GM12878 (cell line): ENCODE measurements around the gene SRA1. TPM values are rescaled to one million over a fixed set of nuclear protein-coding genes. Genes with fewer than 3 reads are reported as not detected.

Experiments
- ATAC-seq: fragments of 200-7000 bp; cut with Tn5 transposase; 3 replicates; pipeline ENCODE4 v1.9.1; 2020; ENCODE audit warnings: mild to moderate bottlenecking, moderate library complexity
- BruUV-seq: library from RNA; stranded (reverse); fragments of 400-500 nt; replicated peaks from 2 replicates; lab custom pipeline; 2021; lab: Mats Ljungman, UMichigan
- CTCF ChIA-PET: fragments of 300-600 bp; sonication (Branson Sonifier 250); formaldehyde crosslinking; extraction: SDS; loops from one replicate; lab custom pipeline; 2021; ENCODE audit warnings: inconsistent platforms; lab: Yijun Ruan, JAX
- POLR2A ChIA-PET: fragments of 350-600 bp; formaldehyde crosslinking; extraction: SDS; loops from one replicate; lab custom pipeline; 2021; ENCODE audit warnings: inconsistent platforms; lab: Charles Lee
- RAD21 ChIA-PET: fragments of 300-600 bp; sonication (Branson Sonifier 250); formaldehyde crosslinking; loops from one replicate; lab custom pipeline; 2023; ENCODE audit warnings: antibody characterized with exemption; ENCODE audit not compliant: unreplicated experiment; lab: Charles Lee
- SMC1A ChIA-PET: fragments of 300-600 bp; sonication (Branson Sonifier 250); formaldehyde crosslinking; loops from one replicate; lab custom pipeline; 2023; ENCODE audit not compliant: unreplicated experiment, uncharacterized antibody; lab: Charles Lee
- DNase-seq: peaks from one replicate; pipeline ENCODE4 v3.0.0-alpha.2; 2011; ENCODE audit warnings: low read depth, low spot score
- FAIRE-seq: peaks from 3 replicates; lab custom pipeline; 2011; peaks lifted over from hg19 to GRCh38; lab: Jason Lieb, UNC
- H2AFZ ChIP-seq: 2 replicates; pipeline ENCODE4 v1.6.0; 2011; ENCODE audit warnings: low read depth, low read length, control low read depth; ENCODE audit not compliant: control insufficient read depth
- H3K27ac ChIP-seq: 2 replicates; pipeline ENCODE4 v1.5.1; 2011; ENCODE audit warnings: control low read depth; ENCODE audit not compliant: control insufficient read depth, insufficient read depth
- H3K27me3 ChIP-seq, 2 experiments: replicated peaks in 1 of 2; 2 replicates each; pipeline versions ENCODE4 v1.6.0 to v1.6.1; 2011; ENCODE audit warnings: low read length in 1 of 2; ENCODE audit not compliant: control insufficient read depth in 2 of 2, insufficient read depth in 2 of 2
- H3K36me3 ChIP-seq, 2 experiments: 2 replicates each; pipeline ENCODE4 v1.5.1; 2011; ENCODE audit warnings: low read length in 1 of 2; ENCODE audit not compliant: control insufficient read depth in 2 of 2, insufficient read depth in 2 of 2
- H3K4me1 ChIP-seq: 2 replicates; pipeline ENCODE4 v1.6.1; 2011; ENCODE audit warnings: mild to moderate bottlenecking, low read length, moderate library complexity, mixed read lengths; ENCODE audit not compliant: control insufficient read depth, insufficient read depth
- H3K4me2 ChIP-seq: 2 replicates; pipeline ENCODE4 v1.6.0; 2011; ENCODE audit warnings: control low read depth; ENCODE audit not compliant: control insufficient read depth, insufficient read depth
- H3K4me3 ChIP-seq: fragments of 200-600 bp; sonication (generic); 2 replicates; pipeline ENCODE4 v1.5.1; 2016
- H3K79me2 ChIP-seq: 2 replicates; pipeline ENCODE4 v1.6.0; 2011; ENCODE audit warnings: low read length; ENCODE audit not compliant: control insufficient read depth, insufficient read depth
- H3K9ac ChIP-seq: 2 replicates; pipeline ENCODE4 v1.8.0; 2011; ENCODE audit warnings: low read length, control low read depth, mixed read lengths; ENCODE audit not compliant: control insufficient read depth, insufficient read depth
- H3K9me3 ChIP-seq: replicated peaks from 3 replicates; pipeline ENCODE4 v1.5.1; 2011; ENCODE audit warnings: mild to moderate bottlenecking, low read length; ENCODE audit not compliant: control insufficient read depth, insufficient read depth
- H4K20me1 ChIP-seq: 2 replicates; pipeline ENCODE4 v1.6.0; 2011; ENCODE audit not compliant: control insufficient read depth, insufficient read depth
- ASH2L ChIP-seq: fragments of 300-600, 200-600 bp; sonication (generic); IDR thresholded peaks from 2 replicates; pipeline ENCODE4 v1.6.1; 2017; ENCODE audit warnings: low read depth, mild to moderate bottlenecking, borderline replicate concordance
- BCL11A ChIP-seq: IDR thresholded peaks from 2 replicates; pipeline ENCODE4 v1.6.1; 2011; ENCODE audit warnings: low read depth, low read length
- ETV6 ChIP-seq, 2 experiments: fragments of 450-650 bp in 1 of 2; IDR thresholded peaks in 1 of 2; conservative IDR thresholded peaks in 1 of 2; 2 replicates each; pipeline ENCODE4 v1.6.1; 2014; ENCODE audit warnings: antibody characterized with exemption in 1 of 2, borderline replicate concordance in 1 of 2, low read depth in 1 of 2, mild to moderate bottlenecking in 1 of 2, moderate library complexity in 1 of 2
- HDGF ChIP-seq: fragments of 450-650 bp; IDR thresholded peaks from 2 replicates; pipeline ENCODE4 v1.6.1; 2016; ENCODE audit warnings: antibody characterized with exemption
- KDM1A ChIP-seq: fragments of 200-600 bp; sonication (generic); IDR thresholded peaks from 2 replicates; pipeline ENCODE4 v1.6.1; 2016; ENCODE audit warnings: borderline replicate concordance
- NFYA ChIP-seq: IDR thresholded peaks from 2 replicates; pipeline ENCODE4 v1.6.1; 2011; ENCODE audit warnings: low read depth, mild to moderate bottlenecking, low read length, improper control_type of control experiment, borderline replicate concordance
- POLR2AphosphoS2 ChIP-seq: IDR thresholded peaks from 2 replicates; pipeline ENCODE4 v1.6.1; 2011; ENCODE audit warnings: low read depth, mild to moderate bottlenecking, low read length, improper control_type of control experiment, moderate library complexity
- RAD21 ChIP-seq: IDR thresholded peaks from 2 replicates; pipeline ENCODE4 v1.6.1; 2011; ENCODE audit warnings: mild to moderate bottlenecking, low read depth, low read length, moderate library complexity; ENCODE audit not compliant: insufficient read depth
- STAT1 ChIP-seq: fragments of 450-650 bp; conservative IDR thresholded peaks from 2 replicates; pipeline ENCODE4 v1.6.1; 2014; ENCODE audit warnings: antibody characterized with exemption, mild to moderate bottlenecking
- ZNF384 ChIP-seq: IDR thresholded peaks from 2 replicates; pipeline ENCODE4 v1.6.1; 2012; ENCODE audit warnings: low read depth, mild to moderate bottlenecking, low read length, improper control_type of control experiment, borderline replicate concordance
- WGBS: methylation state at CpG from one replicate; pipeline ENCODE4 v1.1.6; 2016; ENCODE audit warnings: low lambda C conversion rate; ENCODE audit not compliant: insufficient replicate concordance, insufficient coverage; ENCODE audit errors: missing lambda C conversion rate; 5-methylcytosine and 5-hydroxymethylcytosine counted together
- in situ Hi-C: fragments of 300-500 bp; cut with MboI; formaldehyde crosslinking; loops from 9 replicates; pipeline ENCODE4 v1.14.3; 2018; ENCODE audit warnings: mixed read lengths
- intact Hi-C: fragments of 100-400 bp; cut with micrococcal nuclease; formaldehyde crosslinking; loops from one replicate; pipeline ENCODE4 v1.14.2; 2022; ENCODE audit not compliant: unreplicated experiment
- polyA plus RNA-seq, 11 experiments: library from polyadenylated mRNA; depleted of rRNA in 4 of 11; unstranded in 6 of 11; stranded (reverse) in 5 of 11; fragments of >200 nt; fragmentation: Nextera tagmentation in 4 of 11; fragmentation: Illumina TruSeq in 1 of 11; extraction: Ambion mirVana in 4 of 11; extraction: Trizol in 1 of 11; gene quantifications; 1 replicate in 1 of 11; 2 replicates in 10 of 11; pipeline versions ENCODE4 v1.2.1 to v1.2.3, GENCODE V29; 2011 to 2016; ENCODE audit warnings: inconsistent platforms in 2 of 11, missing spikeins in 2 of 11, low read depth in 1 of 11
- total RNA-seq, 4 experiments: library from RNA; depleted of rRNA in 3 of 4; stranded (reverse); fragments of >200 nt in 3 of 4; fragmentation: Illumina TruSeq in 1 of 4; extraction: Trizol in 1 of 4; gene quantifications; 2 replicates each; pipeline versions ENCODE4 v1.2.1 to v1.2.3, GENCODE V29; 2013 to 2021
- TF ChIP-seq, protein P1 (sequence below), 3 experiments: IDR thresholded peaks in 2 of 3; conservative IDR thresholded peaks in 1 of 3; 2 replicates each; pipeline ENCODE4 v1.5.1; 2011; ENCODE audit warnings: low read depth in 3 of 3, low read length in 3 of 3, mild to moderate bottlenecking in 3 of 3, control low read depth in 2 of 3, moderate library complexity in 2 of 3, inconsistent platforms in 1 of 3, mixed read lengths in 1 of 3; ENCODE audit not compliant: control insufficient read depth in 2 of 3, insufficient read depth in 1 of 3; ENCODE audit errors: extremely low read depth in 1 of 3
- TF ChIP-seq, protein P2 (sequence below): fragments of 150-350 bp; IDR thresholded peaks from 2 replicates; pipeline ENCODE4 v1.6.1; 2014; ENCODE audit warnings: mild to moderate bottlenecking, low read depth, low read length
- TF ChIP-seq, protein P3 (sequence below): IDR thresholded peaks from 2 replicates; pipeline ENCODE4 v1.6.1; 2012; ENCODE audit warnings: low read depth, low read length, improper control_type of control experiment
- TF ChIP-seq, protein P4 (sequence below): fragments of 450-650 bp; IDR thresholded peaks from 2 replicates; pipeline ENCODE4 v1.6.1; 2017; ENCODE audit warnings: mild to moderate bottlenecking, low read depth, inconsistent platforms; ENCODE audit not compliant: poor library complexity, severe bottlenecking
- TF ChIP-seq, protein P5 (sequence below): fragments of 450-650 bp; conservative IDR thresholded peaks from 2 replicates; pipeline ENCODE4 v1.6.1; 2017; ENCODE audit warnings: mild to moderate bottlenecking, moderate library complexity

SRA1 gene
- total and polyA plus RNA-seq, 10 of the 15 experiments (the other 5 are each of a cell fraction or from before 2014, with no cell fraction given) = 35.3 to 127 (median 56.1) TPM

DNA sequence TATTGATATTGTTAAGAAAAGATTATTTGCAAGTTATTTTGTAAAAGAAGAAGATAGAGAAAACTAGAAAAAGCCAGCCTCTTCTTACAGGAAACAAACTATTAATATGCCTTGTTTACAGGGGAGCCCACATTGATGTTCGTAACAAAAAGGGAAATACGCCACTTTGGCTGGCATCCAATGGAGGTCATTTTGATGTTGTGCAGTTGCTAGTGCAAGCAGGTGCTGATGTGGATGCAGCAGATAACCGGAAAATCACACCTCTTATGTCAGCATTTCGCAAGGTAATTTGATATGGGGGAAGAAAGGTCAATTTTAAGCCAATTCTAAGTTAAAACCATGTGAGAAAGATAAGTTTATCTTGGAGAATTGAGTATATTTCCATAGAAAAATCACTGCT is 47.4 kb downstream of the SRA1 start:
- Histone ChIP-seq H3K27ac (no peak overlapping the region), H3K4me3 (no peak overlapping the region), H3K4me1 (no peaks in the 10 kb centered on the region), H3K4me2 (no peak overlapping the region), H3K79me2 (no peaks in the 10 kb centered on the region), H3K9ac (no peak overlapping the region), H3K36me3 (peaks cover 5 to 27% of the 10 kb centered on the region in 2 experiments), H3K27me3 (no peaks in the 10 kb centered on the region), H3K9me3 (no peaks in the 10 kb centered on the region), H4K20me1 (no peaks in the 10 kb centered on the region), H2AFZ (no peak overlapping the region)
- in situ Hi-C loops = no loop called here
- no peak for ATAC-seq
- BruUV-seq = no TSS peak
- no peak for DNase-seq
- ChIA-PET SMC1A (interaction anchor here (0.9 kb wide), 2 partner anchors 20 to 125 kb away, joined by 3 to 4 read pairs; no protein-coding TSS in a partner anchor), POLR2A (no interaction called here), CTCF (interaction anchor here (1.6 kb wide), 1 partner anchor 27 kb away, joined by 3 read pairs; no protein-coding TSS in a partner anchor), RAD21 (no interaction called here)
- FAIRE-seq = no peak
- WGBS = 97% methylated on average over 4 of the region's 4 CpGs
- intact Hi-C loops = loop anchor here (10.0 kb wide), 1 partner anchor 55 kb away; no protein-coding TSS in a partner anchor
- TF ChIP-seq, protein P1, sequence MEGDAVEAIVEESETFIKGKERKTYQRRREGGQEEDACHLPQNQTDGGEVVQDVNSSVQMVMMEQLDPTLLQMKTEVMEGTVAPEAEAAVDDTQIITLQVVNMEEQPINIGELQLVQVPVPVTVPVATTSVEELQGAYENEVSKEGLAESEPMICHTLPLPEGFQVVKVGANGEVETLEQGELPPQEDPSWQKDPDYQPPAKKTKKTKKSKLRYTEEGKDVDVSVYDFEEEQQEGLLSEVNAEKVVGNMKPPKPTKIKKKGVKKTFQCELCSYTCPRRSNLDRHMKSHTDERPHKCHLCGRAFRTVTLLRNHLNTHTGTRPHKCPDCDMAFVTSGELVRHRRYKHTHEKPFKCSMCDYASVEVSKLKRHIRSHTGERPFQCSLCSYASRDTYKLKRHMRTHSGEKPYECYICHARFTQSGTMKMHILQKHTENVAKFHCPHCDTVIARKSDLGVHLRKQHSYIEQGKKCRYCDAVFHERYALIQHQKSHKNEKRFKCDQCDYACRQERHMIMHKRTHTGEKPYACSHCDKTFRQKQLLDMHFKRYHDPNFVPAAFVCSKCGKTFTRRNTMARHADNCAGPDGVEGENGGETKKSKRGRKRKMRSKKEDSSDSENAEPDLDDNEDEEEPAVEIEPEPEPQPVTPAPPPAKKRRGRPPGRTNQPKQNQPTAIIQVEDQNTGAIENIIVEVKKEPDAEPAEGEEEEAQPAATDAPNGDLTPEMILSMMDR (IDR thresholded peaks at IDR 0.05 in 2 of 3, conservative IDR thresholded peaks at IDR 0.05 in 1 of 3; ENCODE audit: control insufficient read depth in 2 of 3, extremely low read depth in 1 of 3, insufficient read depth in 1 of 3, low read depth in 3 of 3, low read length in 3 of 3) = no peak
- TF ChIP-seq BCL11A (no peak), HDGF (no peak), POLR2AphosphoS2 (no peak), KDM1A (no peak), ETV6 (conservative IDR thresholded peaks at IDR 0.05 in 1 of 2, IDR thresholded peaks at IDR 0.05 in 1 of 2; ENCODE audit: borderline replicate concordance in 1 of 2, low read depth in 1 of 2) (no peak), ZNF384 (no peak), ASH2L (no peak), STAT1 (no peak), RAD21 (no peak), NFYA (no peak)
- TF ChIP-seq, protein P2, sequence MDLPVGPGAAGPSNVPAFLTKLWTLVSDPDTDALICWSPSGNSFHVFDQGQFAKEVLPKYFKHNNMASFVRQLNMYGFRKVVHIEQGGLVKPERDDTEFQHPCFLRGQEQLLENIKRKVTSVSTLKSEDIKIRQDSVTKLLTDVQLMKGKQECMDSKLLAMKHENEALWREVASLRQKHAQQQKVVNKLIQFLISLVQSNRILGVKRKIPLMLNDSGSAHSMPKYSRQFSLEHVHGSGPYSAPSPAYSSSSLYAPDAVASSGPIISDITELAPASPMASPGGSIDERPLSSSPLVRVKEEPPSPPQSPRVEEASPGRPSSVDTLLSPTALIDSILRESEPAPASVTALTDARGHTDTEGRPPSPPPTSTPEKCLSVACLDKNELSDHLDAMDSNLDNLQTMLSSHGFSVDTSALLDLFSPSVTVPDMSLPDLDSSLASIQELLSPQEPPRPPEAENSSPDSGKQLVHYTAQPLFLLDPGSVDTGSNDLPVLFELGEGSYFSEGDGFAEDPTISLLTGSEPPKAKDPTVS = no peak
- TF ChIP-seq, protein P3, sequence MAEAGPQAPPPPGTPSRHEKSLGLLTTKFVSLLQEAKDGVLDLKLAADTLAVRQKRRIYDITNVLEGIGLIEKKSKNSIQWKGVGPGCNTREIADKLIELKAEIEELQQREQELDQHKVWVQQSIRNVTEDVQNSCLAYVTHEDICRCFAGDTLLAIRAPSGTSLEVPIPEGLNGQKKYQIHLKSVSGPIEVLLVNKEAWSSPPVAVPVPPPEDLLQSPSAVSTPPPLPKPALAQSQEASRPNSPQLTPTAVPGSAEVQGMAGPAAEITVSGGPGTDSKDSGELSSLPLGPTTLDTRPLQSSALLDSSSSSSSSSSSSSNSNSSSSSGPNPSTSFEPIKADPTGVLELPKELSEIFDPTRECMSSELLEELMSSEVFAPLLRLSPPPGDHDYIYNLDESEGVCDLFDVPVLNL = no peak
- TF ChIP-seq, protein P4, sequence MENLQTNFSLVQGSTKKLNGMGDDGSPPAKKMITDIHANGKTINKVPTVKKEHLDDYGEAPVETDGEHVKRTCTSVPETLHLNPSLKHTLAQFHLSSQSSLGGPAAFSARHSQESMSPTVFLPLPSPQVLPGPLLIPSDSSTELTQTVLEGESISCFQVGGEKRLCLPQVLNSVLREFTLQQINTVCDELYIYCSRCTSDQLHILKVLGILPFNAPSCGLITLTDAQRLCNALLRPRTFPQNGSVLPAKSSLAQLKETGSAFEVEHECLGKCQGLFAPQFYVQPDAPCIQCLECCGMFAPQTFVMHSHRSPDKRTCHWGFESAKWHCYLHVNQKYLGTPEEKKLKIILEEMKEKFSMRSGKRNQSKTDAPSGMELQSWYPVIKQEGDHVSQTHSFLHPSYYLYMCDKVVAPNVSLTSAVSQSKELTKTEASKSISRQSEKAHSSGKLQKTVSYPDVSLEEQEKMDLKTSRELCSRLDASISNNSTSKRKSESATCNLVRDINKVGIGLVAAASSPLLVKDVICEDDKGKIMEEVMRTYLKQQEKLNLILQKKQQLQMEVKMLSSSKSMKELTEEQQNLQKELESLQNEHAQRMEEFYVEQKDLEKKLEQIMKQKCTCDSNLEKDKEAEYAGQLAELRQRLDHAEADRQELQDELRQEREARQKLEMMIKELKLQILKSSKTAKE = no peak
- TF ChIP-seq, protein P5, sequence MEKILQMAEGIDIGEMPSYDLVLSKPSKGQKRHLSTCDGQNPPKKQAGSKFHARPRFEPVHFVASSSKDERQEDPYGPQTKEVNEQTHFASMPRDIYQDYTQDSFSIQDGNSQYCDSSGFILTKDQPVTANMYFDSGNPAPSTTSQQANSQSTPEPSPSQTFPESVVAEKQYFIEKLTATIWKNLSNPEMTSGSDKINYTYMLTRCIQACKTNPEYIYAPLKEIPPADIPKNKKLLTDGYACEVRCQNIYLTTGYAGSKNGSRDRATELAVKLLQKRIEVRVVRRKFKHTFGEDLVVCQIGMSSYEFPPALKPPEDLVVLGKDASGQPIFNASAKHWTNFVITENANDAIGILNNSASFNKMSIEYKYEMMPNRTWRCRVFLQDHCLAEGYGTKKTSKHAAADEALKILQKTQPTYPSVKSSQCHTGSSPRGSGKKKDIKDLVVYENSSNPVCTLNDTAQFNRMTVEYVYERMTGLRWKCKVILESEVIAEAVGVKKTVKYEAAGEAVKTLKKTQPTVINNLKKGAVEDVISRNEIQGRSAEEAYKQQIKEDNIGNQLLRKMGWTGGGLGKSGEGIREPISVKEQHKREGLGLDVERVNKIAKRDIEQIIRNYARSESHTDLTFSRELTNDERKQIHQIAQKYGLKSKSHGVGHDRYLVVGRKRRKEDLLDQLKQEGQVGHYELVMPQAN = no peak
